Renal cortical epithelial cell (primary cell): ENCODE results near the gene LRRC23. TPM values are rescaled to one million over a fixed set of nuclear protein-coding genes. Genes with fewer than 3 reads are reported as not detected.
"Not testable (repeated sequence)": the region's sequence is repeated elsewhere in the genome, so short reads cannot be mapped to it uniquely, and the experiment has no call there.

Experiments used
- DNase-seq: peaks from one replicate; pipeline ENCODE4 v3.0.0-alpha.2; 2011; ENCODE audit warnings: low read depth
- total RNA-seq: library from RNA; depleted of rRNA; stranded (reverse); fragments of >200 nt; gene quantifications from 2 replicates; pipeline ENCODE4 v1.2.3, GENCODE V29; 2014

LRRC23 gene
- total RNA-seq, result 16.1 and 16.4 TPM in 2 replicates

GRCh38 chr12:6904280-6905276 lies at the start of gene LRRC23:
LRRC23 (plus strand) TSS chr12:6904822; CDS start chr12:6905634, 812 bp downstream.
- peak; percentile 94 for DNase-seq

- DNase-seq, result no peak
These were observed 49.3 kb upstream of the LRRC23 start for GRCh38 chr12:6855322-6855721.

GRCh38 chr12:6858799-6859198 lies 45.8 kb upstream of the LRRC23 start:
- DNase-seq, result no peak

GRCh38 chr12:6860116-6860515 lies 44.5 kb upstream of the LRRC23 start:
- DNase-seq, result no peak

GRCh38 chr12:6860942-6861341 lies 43.7 kb upstream of the LRRC23 start:
- no peak for DNase-seq

GRCh38 chr12:6861391-6861790 lies 43.2 kb upstream of the LRRC23 start:
- DNase-seq, result no peak

GRCh38 chr12:6863033-6863432 lies 41.6 kb upstream of the LRRC23 start:
- no peak for DNase-seq

GRCh38 chr12:6863586-6864321 lies 40.9 kb upstream of the LRRC23 start:
- DNase-seq, result no peak

GRCh38 chr12:6865307-6865706 lies 39.3 kb upstream of the LRRC23 start:
- DNase-seq, result not testable (repeated sequence)

GRCh38 chr12:6866163-6866919 lies 38.3 kb upstream of the LRRC23 start:
- DNase-seq, result no peak

- no peak for DNase-seq
These were observed 37.7 kb upstream of the LRRC23 start for GRCh38 chr12:6866920-6867412.

- peak; percentile 34 for DNase-seq
These were observed 37.0 kb upstream of the LRRC23 start, which contains the start of gene TPI1 for GRCh38 chr12:6867413-6868210. TPI1 (plus strand) TSS chr12:6867531; CDS start chr12:6867567, 36 bp downstream.

GRCh38 chr12:6868211-6869048 lies 36.2 kb upstream of the LRRC23 start:
- no peak for DNase-seq

GRCh38 chr12:6869049-6870021 lies 35.3 kb upstream of the LRRC23 start:
- peak; percentile 65 for DNase-seq

GRCh38 chr12:6870304-6870703 lies 34.3 kb upstream of the LRRC23 start:
- DNase-seq, result not testable (repeated sequence)

- DNase-seq, result peak; percentile 29
These were observed 33.3 kb upstream of the LRRC23 start for GRCh38 chr12:6871052-6871957.
